IMR-90 (cell line): ENCODE results near the gene WFDC5. TPM values are rescaled to one million over a fixed set of nuclear protein-coding genes. Genes with fewer than 3 reads are reported as not detected.

Experiments
- ATAC-seq: fragments of 200-7000 bp; cut with Tn5 transposase; 2 replicates; pipeline ENCODE4 v1.9.1; 2020; ENCODE audit warnings: low read depth, mild to moderate bottlenecking, moderate library complexity
- BruUV-seq: library from RNA; stranded (reverse); fragments of 400-500 nt; replicated peaks from 2 replicates; lab custom pipeline; 2021; lab: Mats Ljungman, UMichigan
- CTCF ChIA-PET: fragments of 300-600 bp; formaldehyde crosslinking; extraction: SDS; loops from one replicate; lab custom pipeline; 2021; ENCODE audit warnings: antibody characterized with exemption; lab: Yijun Ruan, JAX
- POLR2A ChIA-PET: fragments of 300-600 bp; sonication (Branson Sonifier 250); formaldehyde crosslinking; loops from one replicate; lab custom pipeline; 2022; ENCODE audit warnings: antibody characterized with exemption; ENCODE audit not compliant: unreplicated experiment; lab: Charles Lee
- DNase-seq: peaks from one replicate; pipeline ENCODE4 v3.0.0; 2013
- H2AFZ ChIP-seq: replicated peaks from 2 replicates; pipeline ENCODE3; 2013; ENCODE audit warnings: low read length, mild to moderate bottlenecking; ENCODE audit not compliant: poor library complexity
- H2AK5ac ChIP-seq: 2 replicates; pipeline ENCODE4 v1.6.1; 2013; ENCODE audit warnings: low read depth, low read length, inconsistent platforms
- H2AK9ac ChIP-seq: replicated peaks from 2 replicates; pipeline ENCODE3; 2013; ENCODE audit warnings: mild to moderate bottlenecking, low read depth, low read length, moderate library complexity; ENCODE audit not compliant: poor library complexity
- H2BK120ac ChIP-seq: 2 replicates; pipeline ENCODE4 v1.6.1; 2013; ENCODE audit warnings: low read depth, low read length, inconsistent platforms
- H2BK15ac ChIP-seq: 3 replicates; pipeline ENCODE4 v1.6.1; 2013; ENCODE audit warnings: low read depth, low read length, inconsistent platforms
- H2BK20ac ChIP-seq: 2 replicates; pipeline ENCODE4 v1.6.1; 2013; ENCODE audit warnings: low read depth, mild to moderate bottlenecking, inconsistent platforms, low read length, moderate library complexity
- H2BK5ac ChIP-seq: 2 replicates; pipeline ENCODE4 v1.6.1; 2013; ENCODE audit warnings: mild to moderate bottlenecking, low read depth, low read length, inconsistent platforms; ENCODE audit not compliant: poor library complexity, severe bottlenecking
- H3K14ac ChIP-seq: replicated peaks from 2 replicates; pipeline ENCODE4 v1.6.1; 2013; ENCODE audit warnings: low read depth, low read length, inconsistent platforms
- H3K18ac ChIP-seq: 2 replicates; pipeline ENCODE4 v1.6.1; 2013; ENCODE audit warnings: low read depth, low read length, control low read depth
- H3K23ac ChIP-seq: 2 replicates; pipeline ENCODE4 v1.6.1; 2013; ENCODE audit warnings: low read depth, low read length, inconsistent platforms
- H3K27ac ChIP-seq: 2 replicates; pipeline ENCODE4 v1.5.1; 2013; ENCODE audit warnings: mild to moderate bottlenecking, control low read depth, low read length; ENCODE audit not compliant: insufficient read depth
- H3K27me3 ChIP-seq: 2 replicates; pipeline ENCODE4 v1.6.1; 2013; ENCODE audit warnings: low read length; ENCODE audit not compliant: control insufficient read depth, insufficient read depth
- H3K36me3 ChIP-seq: 2 replicates; pipeline ENCODE4 v1.6.1; 2013; ENCODE audit warnings: low read length, mixed read lengths; ENCODE audit not compliant: control insufficient read depth, insufficient read depth
- H3K4ac ChIP-seq: 2 replicates; pipeline ENCODE4 v1.6.1; 2013; ENCODE audit warnings: low read depth, low read length, inconsistent platforms
- H3K4me1 ChIP-seq: 2 replicates; pipeline ENCODE4 v1.6.1; 2013; ENCODE audit warnings: low read length, mixed read lengths; ENCODE audit not compliant: control insufficient read depth, insufficient read depth
- H3K4me2 ChIP-seq: 2 replicates; pipeline ENCODE4 v1.6.1; 2013; ENCODE audit warnings: low read depth, mild to moderate bottlenecking, control low read depth, low read length, moderate library complexity
- H3K4me3 ChIP-seq: 2 replicates; pipeline ENCODE4 v1.5.1; 2013; ENCODE audit warnings: low read depth, mild to moderate bottlenecking, control low read depth, low read length, moderate library complexity; ENCODE audit not compliant: insufficient read depth
- H3K56ac ChIP-seq: 2 replicates; pipeline ENCODE4 v1.6.1; 2013; ENCODE audit warnings: low read length, inconsistent platforms; ENCODE audit not compliant: insufficient read depth; ENCODE audit errors: extremely low read depth
- H3K79me1 ChIP-seq, 2 experiments: 2 replicates each; pipeline ENCODE4 v1.6.1; 2013; ENCODE audit warnings: low read length in 2 of 2, inconsistent platforms in 1 of 2, low read depth in 1 of 2
- H3K9ac ChIP-seq: 2 replicates; pipeline ENCODE4 v1.6.1; 2013; ENCODE audit warnings: low read depth, low read length, control low read depth
- H3K9me1 ChIP-seq: 2 replicates; pipeline ENCODE4 v1.6.1; 2013; ENCODE audit warnings: low read length, inconsistent platforms; ENCODE audit not compliant: insufficient read depth
- H3K9me3 ChIP-seq: 2 replicates; pipeline ENCODE4 v1.6.1; 2013; ENCODE audit warnings: low read length; ENCODE audit not compliant: control insufficient read depth, insufficient read depth
- H4K20me1 ChIP-seq: 2 replicates; pipeline ENCODE4 v1.6.1; 2013; ENCODE audit warnings: low read length, inconsistent platforms; ENCODE audit not compliant: insufficient read depth
- H4K5ac ChIP-seq: 2 replicates; pipeline ENCODE4 v1.6.1; 2013; ENCODE audit warnings: mild to moderate bottlenecking, low read depth, low read length, control low read depth
- H4K8ac ChIP-seq, 2 experiments: 2 replicates each; pipeline ENCODE4 v1.6.1; 2013; ENCODE audit warnings: low read depth in 2 of 2, low read length in 2 of 2, control low read depth in 1 of 2, inconsistent platforms in 1 of 2
- H4K91ac ChIP-seq: 2 replicates; pipeline ENCODE4 v1.6.1; 2013; ENCODE audit warnings: low read depth, low read length, inconsistent platforms; ENCODE audit not compliant: insufficient read depth
- BHLHE40 ChIP-seq: fragments of 150-350 bp; IDR thresholded peaks from 2 replicates; pipeline ENCODE4 v1.6.1; 2016; ENCODE audit warnings: mild to moderate bottlenecking, low read depth, low read length
- CEBPB ChIP-seq: IDR thresholded peaks from 2 replicates; pipeline ENCODE4 v1.6.1; 2012; ENCODE audit warnings: low read depth, low read length, improper control_type of control experiment
- CHD1 ChIP-seq: IDR thresholded peaks from 2 replicates; pipeline ENCODE4 v1.6.1; 2012; ENCODE audit warnings: low read depth, low read length, improper control_type of control experiment
- ELK1 ChIP-seq: fragments of 150-350 bp; IDR thresholded peaks from 2 replicates; pipeline ENCODE4 v1.6.1; 2016; ENCODE audit warnings: low read depth, mild to moderate bottlenecking, low read length, moderate library complexity, borderline replicate concordance
- FOS ChIP-seq: fragments of 150-350 bp; IDR thresholded peaks from 2 replicates; pipeline ENCODE4 v1.6.1; 2016; ENCODE audit warnings: low read depth, low read length
- MAFK ChIP-seq: IDR thresholded peaks from 2 replicates; pipeline ENCODE4 v1.6.1; 2012; ENCODE audit warnings: low read depth, low read length, improper control_type of control experiment
- MAZ ChIP-seq: IDR thresholded peaks from 2 replicates; pipeline ENCODE4 v1.6.1; 2012; ENCODE audit warnings: low read depth, mild to moderate bottlenecking, low read length, improper control_type of control experiment, moderate library complexity, borderline replicate concordance
- MXI1 ChIP-seq: IDR thresholded peaks from 2 replicates; pipeline ENCODE4 v1.6.1; 2012; ENCODE audit warnings: low read depth, mild to moderate bottlenecking, low read length, moderate library complexity, borderline replicate concordance
- NFE2L2 ChIP-seq: fragments of 150-350 bp; IDR thresholded peaks from 2 replicates; pipeline ENCODE4 v1.6.1; 2016; ENCODE audit warnings: low read depth, mild to moderate bottlenecking, low read length
- POLR2A ChIP-seq: IDR thresholded peaks from 2 replicates; pipeline ENCODE4 v1.6.1; 2012; ENCODE audit warnings: mild to moderate bottlenecking, low read depth, low read length
- RAD21 ChIP-seq: IDR thresholded peaks from 2 replicates; pipeline ENCODE4 v1.6.1; 2012; ENCODE audit warnings: low read length, improper control_type of control experiment
- RCOR1 ChIP-seq: IDR thresholded peaks from 2 replicates; pipeline ENCODE4 v1.6.1; 2012; ENCODE audit warnings: mild to moderate bottlenecking, low read length, improper control_type of control experiment; ENCODE audit not compliant: insufficient replicate concordance
- SMC3 ChIP-seq: fragments of 150-350 bp; IDR thresholded peaks from 2 replicates; pipeline ENCODE4 v1.6.1; 2016; ENCODE audit warnings: low read depth, mild to moderate bottlenecking, antibody characterized with exemption, low read length, moderate library complexity
- USF2 ChIP-seq: fragments of 150-350 bp; IDR thresholded peaks from 2 replicates; pipeline ENCODE4 v1.6.1; 2017; ENCODE audit warnings: mild to moderate bottlenecking, antibody characterized with exemption, low read length, low read depth
- WGBS, 2 experiments: methylation state at CpG; one replicate each; pipeline versions ENCODE4 v1.1.5 to v1.1.7; 2013; ENCODE audit warnings: missing lambda C conversion rate in 2 of 2; ENCODE audit not compliant: insufficient read length in 1 of 2; ENCODE audit errors: extremely low coverage in 2 of 2; 5-methylcytosine and 5-hydroxymethylcytosine counted together
- dilution Hi-C: fragments of 300-500 bp; cut with HindIII; formaldehyde crosslinking; loops from one replicate; pipeline ENCODE4 v1.14.3; 2018; ENCODE audit warnings: low sequenced_read_pairs; ENCODE audit not compliant: unreplicated experiment
- in situ Hi-C: fragments of 300-500 bp; cut with MboI; formaldehyde crosslinking; loops from 3 replicates; pipeline ENCODE4 v1.14.3; 2019; ENCODE audit warnings: low sequenced_read_pairs, inconsistent platforms, mixed read lengths
- intact Hi-C: fragments of 100-400 bp; cut with micrococcal nuclease; formaldehyde crosslinking; loops from 2 replicates; pipeline ENCODE4 v1.10.0; 2022
- polyA plus RNA-seq, 3 experiments: library from polyadenylated mRNA; depleted of rRNA; stranded (reverse); fragments of >200 nt; gene quantifications; 2 replicates each; pipeline ENCODE4 v1.2.3, GENCODE V29; 2012; ENCODE audit warnings: low replicate concordance in 1 of 3
- total RNA-seq: library from RNA; depleted of rRNA; stranded (reverse); fragments of >200 nt; gene quantifications from 2 replicates; pipeline ENCODE4 v1.2.3, GENCODE V29; 2012

The WFDC5 gene
- total and polyA plus RNA-seq, 2 of the 4 experiments (the other 2 are of a cell fraction): not detected

- no peak overlapping the region for H3K4me3 ChIP-seq
- H4K5ac ChIP-seq: no peak overlapping the region
- ATAC-seq (no peak), DNase-seq (no peak)
- in situ Hi-C loops (loop anchor here (25.0 kb wide), 1 partner anchor 184 kb away; no protein-coding TSS in a partner anchor), dilution Hi-C loops (no loop called here), intact Hi-C loops (no loop called here)
- H3K18ac ChIP-seq: no peak overlapping the region
- no peak overlapping the region for H3K23ac ChIP-seq
- no peak overlapping the region for H2AFZ ChIP-seq
- no peak overlapping the region for H4K91ac ChIP-seq
- H3K9me1 ChIP-seq: no peaks in the 10 kb centered on the region
- H3K27ac ChIP-seq: no peak overlapping the region
- no peak overlapping the region for H3K14ac ChIP-seq
- no peak overlapping the region for H2AK5ac ChIP-seq
- no peak overlapping the region for H2BK20ac ChIP-seq
- H3K4me2 ChIP-seq: no peak overlapping the region
- no peak overlapping the region for H2BK120ac ChIP-seq
- ChIA-PET POLR2A (no interaction called here), CTCF (interaction anchor here (0.7 to 1.4 kb wide), 2 partner anchors 9 to 59 kb away, joined by 3 to 6 read pairs; no protein-coding TSS in a partner anchor)
- H3K56ac ChIP-seq: no peak overlapping the region
- no peak overlapping the region for H3K4ac ChIP-seq
- H3K9me3 ChIP-seq: peaks cover 3% of the 10 kb centered on the region; the same call in 1 of the 2 replicates
- no peak for TF ChIP-seq CEBPB
- TF ChIP-seq SMC3: no peak
- no peak for TF ChIP-seq MAZ
- TF ChIP-seq RCOR1: no peak
- no peak for TF ChIP-seq CHD1
- no peak for TF ChIP-seq USF2
- TF ChIP-seq RAD21: no peak
- no peak for TF ChIP-seq FOS
- no peak for TF ChIP-seq MXI1
- TF ChIP-seq POLR2A: no peak
- TF ChIP-seq BHLHE40: no peak
- TF ChIP-seq NFE2L2: no peak
- no peak for TF ChIP-seq ELK1
- no peak for TF ChIP-seq MAFK
- H2BK5ac ChIP-seq: no peak overlapping the region
- no peak overlapping the region for H2AK9ac ChIP-seq
- H3K9ac ChIP-seq: no peak overlapping the region
- WGBS, 2 experiments: no CpG with 5 or more reads among the region's 2 CpGs
- no TSS peak for BruUV-seq
- H3K4me1 ChIP-seq: peaks cover 2% of the 10 kb centered on the region; the same call in 1 of the 2 replicates
- no peak overlapping the region for H4K8ac ChIP-seq
- no peaks in the 10 kb centered on the region for H3K36me3 ChIP-seq
- H2BK15ac ChIP-seq: no peak overlapping the region
- H3K79me1 ChIP-seq: no peaks in the 10 kb centered on the region
- no peaks in the 10 kb centered on the region for H4K20me1 ChIP-seq
- H3K27me3 ChIP-seq: peaks cover 43% of the 10 kb centered on the region
Observed at GRCh38 chr20:45103072-45103471, 11.9 kb downstream of the WFDC5 start.
